SU-DHL-6 (cell line): ENCODE data around the gene BCL7C.

Experiments
- CTCF ChIP-seq: fragments of 200-600 bp; sonication (generic); IDR thresholded peaks from one replicate; pipeline ENCODE4 v1.5.1; 2017; ENCODE audit warnings: antibody characterized with exemption, mild to moderate bottlenecking, low read length, moderate library complexity; ENCODE audit not compliant: insufficient read depth, poor library complexity, severe bottlenecking
- EZH2phosphoT487 ChIP-seq: fragments of 200-600 bp; sonication (generic), shearing (Covaris generic); conservative IDR thresholded peaks from 2 replicates; pipeline ENCODE4 v1.6.1; 2018; ENCODE audit warnings: mild to moderate bottlenecking, antibody characterized with exemption, low read length, moderate library complexity, mixed read lengths

DNA sequence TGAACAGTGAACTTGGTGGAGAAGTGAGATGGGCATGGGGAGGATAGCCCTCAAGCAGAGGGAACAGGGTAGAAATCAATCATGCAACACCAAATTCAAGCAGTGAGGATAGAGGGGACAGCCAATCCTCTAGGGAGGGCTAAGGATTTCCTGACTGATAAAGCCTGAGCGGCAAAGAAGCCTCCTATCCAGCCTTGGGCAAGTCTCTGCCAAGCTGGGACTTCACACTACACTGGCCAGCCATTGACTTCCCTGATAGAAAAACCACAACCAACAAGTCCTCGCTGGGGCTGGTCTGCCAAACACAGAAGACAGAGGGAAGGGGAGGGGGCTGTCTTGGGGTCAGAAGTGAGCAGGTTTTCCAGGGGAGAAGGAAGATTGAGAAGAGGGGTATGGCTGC, 27.0 kb upstream of the BCL7C start:
- TF ChIP-seq CTCF, result no peak
- no peak for TF ChIP-seq EZH2phosphoT487
